ENCODE results near the gene DUSP21. TPM values are rescaled to one million over a fixed set of nuclear protein-coding genes. Genes with fewer than 3 reads are reported as not detected.

The DUSP21 gene
- not detected for total RNA-seq

- no peak within 1 kb of the TSS for H3K4me3 ChIP-seq (ENCODE audit: low read depth, poor library complexity, severe bottlenecking)
- intact Hi-C loops (cut with DNase I; ENCODE audit: low total_unique reads), result no loop called here
- no peak for TF ChIP-seq POLR2A (IDR thresholded peaks at IDR 0.05)
- no peak for TF ChIP-seq CTCF (IDR thresholded peaks at IDR 0.05)
- WGBS, 2 donors, result 83 to 91% methylated on average over 15 to 16 of the region's 16 CpGs
- DNase-seq (ENCODE audit: low spot score in 2 of 2), result no peak
Observed at GRCh38 chrX:44843753-44844152, at the start of gene DUSP21. TSS of gene DUSP21 (plus strand) at chrX:44844021. CDS start at chrX:44844133, 112 bp downstream.

GRCh38 chrX:44795945-44796450 lies 47.8 kb upstream of the DUSP21 start:
- no peak for TF ChIP-seq POLR2A (IDR thresholded peaks at IDR 0.05)
- WGBS, 2 donors, result 71 to 74% methylated on average over 3 of the region's 3 CpGs
- intact Hi-C loops (cut with DNase I; ENCODE audit: low total_unique reads), result no loop called here
- H3K4me3 ChIP-seq (ENCODE audit: low read depth, poor library complexity, severe bottlenecking), result no peak overlapping the region
- no peak for DNase-seq (ENCODE audit: low spot score in 2 of 2)

GRCh38 chrX:44802613-44803012 lies 41.2 kb upstream of the DUSP21 start:
- DNase-seq (ENCODE audit: low spot score in 2 of 2), result no peak
- H3K4me3 ChIP-seq (ENCODE audit: low read depth, poor library complexity, severe bottlenecking), result no peak overlapping the region
- TF ChIP-seq POLR2A (IDR thresholded peaks at IDR 0.05) (no peak), CTCF (IDR thresholded peaks at IDR 0.05) (no peak)
- intact Hi-C loops (cut with DNase I; ENCODE audit: low total_unique reads), result no loop called here
- WGBS, 2 donors, result 74 to 87% methylated on average over 2 of the region's 2 CpGs

GRCh38 chrX:44815681-44816080 lies 28.1 kb upstream of the DUSP21 start:
- intact Hi-C loops (cut with DNase I; ENCODE audit: low total_unique reads), result no loop called here
- no peak for TF ChIP-seq CTCF (IDR thresholded peaks at IDR 0.05)
- TF ChIP-seq POLR2A (IDR thresholded peaks at IDR 0.05), result no peak
- DNase-seq (ENCODE audit: low spot score in 2 of 2), result no peak
- no peak overlapping the region for H3K4me3 ChIP-seq (ENCODE audit: low read depth, poor library complexity, severe bottlenecking)

GRCh38 chrX:44816367-44816766 lies 27.5 kb upstream of the DUSP21 start:
- TF ChIP-seq POLR2A (IDR thresholded peaks at IDR 0.05), result no peak
- TF ChIP-seq CTCF (IDR thresholded peaks at IDR 0.05), result no peak
- no peak overlapping the region for H3K4me3 ChIP-seq (ENCODE audit: low read depth, poor library complexity, severe bottlenecking)
- no peak for DNase-seq (ENCODE audit: low spot score in 2 of 2)
- intact Hi-C loops (cut with DNase I; ENCODE audit: low total_unique reads), result no loop called here
- 91 to 100% methylated on average over 2 of the region's 2 CpGs for WGBS, 2 donors

- DNase-seq (ENCODE audit: low spot score in 2 of 2), result no peak
- no peak overlapping the region for H3K4me3 ChIP-seq (ENCODE audit: low read depth, poor library complexity, severe bottlenecking)
- TF ChIP-seq POLR2A (IDR thresholded peaks at IDR 0.05) (no peak), CTCF (IDR thresholded peaks at IDR 0.05) (no peak)
- intact Hi-C loops (cut with DNase I; ENCODE audit: low total_unique reads), result no loop called here
- WGBS, 2 donors, result 72 to 96% methylated on average over 7 of the region's 7 CpGs
Observed at GRCh38 chrX:44817029-44817428, 26.8 kb upstream of the DUSP21 start.

All from lower leg skin (tissue), 4 donors.